Hematopoietic multipotent progenitor cell treated with erythropoietin and hydrocortisone succinate and interleukin-3 and kit ligand, for 4 days (in vitro differentiated cells): ENCODE measurements around the gene DMBT1.
"Not testable (repeated sequence)": the region's sequence is repeated elsewhere in the genome, so short reads cannot be mapped to it uniquely, and the experiment has no call there.

ENCODE experiments used
- DNase-seq: peaks from one replicate; pipeline ENCODE4 v3.0.0-alpha.2; 2015

Gene DMBT1

DNA sequence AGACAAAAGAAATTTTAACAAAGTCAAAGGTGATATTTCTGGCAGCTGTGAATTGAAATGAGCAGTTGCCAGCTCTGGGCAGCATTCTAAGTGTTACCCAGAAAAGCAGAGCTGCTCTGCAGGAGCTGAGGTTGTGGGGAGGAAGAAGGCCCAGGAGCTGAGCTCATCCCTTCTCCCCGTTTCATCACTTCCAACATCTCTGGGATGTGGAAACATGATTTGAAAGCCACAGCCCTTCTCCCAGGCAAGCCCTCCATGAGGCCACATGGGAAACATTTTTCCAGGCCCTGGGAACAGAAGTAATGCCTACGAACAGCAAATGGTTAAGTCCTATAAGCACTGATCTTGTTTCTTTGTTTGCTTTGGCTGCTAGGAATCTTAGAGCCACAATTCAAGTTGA, 10.9 kb upstream of the DMBT1 start:
- no peak for DNase-seq

DNA sequence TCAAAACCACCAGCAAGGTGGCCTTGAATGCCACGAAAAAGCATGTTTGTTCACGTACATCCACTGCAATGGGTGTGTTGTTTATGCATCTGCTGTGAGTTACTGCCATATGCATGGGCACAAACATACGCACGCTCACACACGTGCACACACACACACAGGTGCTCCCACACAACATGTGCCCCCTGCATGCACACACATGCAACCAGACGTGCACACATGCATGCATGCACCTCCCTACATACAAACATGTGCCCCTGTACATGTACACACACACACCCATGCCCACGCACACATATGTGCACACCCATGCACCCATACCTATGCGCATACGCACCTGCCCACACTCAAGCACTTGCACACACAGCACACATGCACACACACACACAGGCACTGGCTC, 10.1 kb upstream of the DMBT1 start:
- DNase-seq: no peak

DNA sequence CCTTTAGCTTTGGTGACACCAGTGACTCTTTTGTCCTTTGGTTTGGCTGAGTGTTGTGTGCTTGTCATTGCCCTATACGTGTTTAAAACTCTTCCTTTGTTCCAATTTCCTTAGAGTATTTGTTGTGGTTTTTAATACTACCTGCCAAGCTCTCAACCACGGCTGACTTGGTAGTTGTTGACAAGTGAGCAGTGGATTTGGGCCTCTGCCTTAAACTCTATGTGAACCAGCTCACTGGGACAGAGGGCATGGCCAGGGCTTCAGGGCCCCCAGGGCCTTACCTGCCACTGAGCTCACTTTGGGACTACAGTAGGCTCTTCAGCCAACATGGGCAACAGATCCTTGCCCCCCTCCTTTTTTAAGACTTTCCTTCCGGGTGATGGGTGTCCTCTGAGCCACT, 9.6 kb upstream of the DMBT1 start:
- no peak for DNase-seq

DNA sequence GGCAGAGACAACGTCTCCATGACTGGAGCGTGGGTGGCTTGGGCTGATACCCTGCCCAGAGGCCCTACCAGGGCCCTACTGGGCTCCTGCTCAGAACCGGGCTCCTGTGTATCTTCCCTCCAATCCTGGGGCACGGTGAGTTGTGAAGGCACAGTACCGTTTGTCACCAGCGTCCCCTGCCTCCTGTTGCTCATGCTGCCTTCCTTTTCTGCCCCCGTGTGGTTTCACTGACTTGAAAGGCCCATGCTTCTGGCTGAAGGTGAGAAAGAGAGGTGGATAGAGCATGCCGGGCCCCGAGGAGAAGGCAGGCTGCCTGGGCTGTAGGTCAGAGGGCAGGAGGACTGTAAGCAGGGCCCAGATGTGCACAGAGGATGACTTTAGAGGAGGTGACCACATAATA, 9.1 kb upstream of the DMBT1 start:
- peak; percentile 31 for DNase-seq

DNA sequence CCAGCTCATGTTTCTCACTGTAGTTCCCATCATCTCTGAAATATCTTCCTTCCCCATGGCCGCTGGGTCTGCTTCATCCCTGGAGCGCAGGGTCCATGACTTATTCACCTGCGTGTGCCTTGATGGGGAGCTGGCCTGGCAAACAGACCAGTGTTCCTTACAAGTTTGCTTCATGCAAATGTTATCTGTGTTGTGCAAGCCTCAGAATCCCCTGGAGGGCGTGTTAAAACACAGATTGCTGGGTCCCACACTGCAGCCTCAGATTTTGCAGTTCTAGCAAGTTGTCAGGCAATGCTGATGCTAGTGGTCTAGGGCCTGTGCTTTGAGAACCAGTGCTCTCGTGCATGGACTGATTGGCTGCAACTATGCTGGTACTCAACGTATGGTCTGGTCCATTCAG, 7.2 kb upstream of the DMBT1 start:
- DNase-seq: no peak

DNA sequence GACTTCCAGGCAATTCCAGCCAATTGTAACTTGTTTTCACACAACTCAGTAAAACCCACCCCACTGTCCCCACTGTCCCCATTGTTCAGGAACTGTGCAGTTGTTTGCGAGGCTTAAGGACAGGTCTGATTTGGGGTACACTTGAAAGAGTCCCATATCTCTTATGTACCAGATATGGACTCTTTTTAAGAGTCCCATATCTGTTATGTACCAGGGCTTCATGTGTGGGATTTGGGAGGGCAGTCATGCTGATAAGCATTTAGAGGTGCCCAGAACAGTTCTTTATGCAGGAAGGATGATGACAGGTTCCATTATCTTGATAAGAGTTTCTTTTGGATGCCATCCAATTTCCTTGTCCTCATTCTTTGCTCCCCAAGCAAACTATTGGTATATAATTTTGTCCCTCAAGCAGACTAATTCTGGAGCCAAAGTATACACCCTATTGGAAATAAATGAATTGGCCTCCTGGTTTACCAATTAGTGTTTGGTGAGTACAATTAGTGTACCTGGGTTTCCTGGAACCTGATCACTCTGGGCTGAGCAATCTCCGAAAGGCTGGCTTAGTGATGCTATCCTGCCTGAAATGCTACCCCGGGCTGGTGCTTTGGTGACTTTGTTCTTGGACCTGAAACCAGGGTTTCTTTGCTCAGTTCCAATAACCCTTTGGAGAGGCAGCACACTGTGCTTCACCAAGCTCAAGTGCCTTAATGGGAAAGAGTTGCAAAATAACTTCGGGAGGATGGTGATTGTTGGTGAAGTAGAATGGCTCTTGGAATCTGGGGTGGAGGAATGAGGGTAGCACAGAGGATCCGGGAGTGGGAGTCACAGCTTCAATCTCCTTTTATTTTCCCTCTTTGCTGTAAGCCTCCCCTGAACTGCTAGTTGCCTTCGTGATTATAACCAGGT, 6.2 kb upstream of the DMBT1 start:
- peak; percentile 57 for DNase-seq

DNA sequence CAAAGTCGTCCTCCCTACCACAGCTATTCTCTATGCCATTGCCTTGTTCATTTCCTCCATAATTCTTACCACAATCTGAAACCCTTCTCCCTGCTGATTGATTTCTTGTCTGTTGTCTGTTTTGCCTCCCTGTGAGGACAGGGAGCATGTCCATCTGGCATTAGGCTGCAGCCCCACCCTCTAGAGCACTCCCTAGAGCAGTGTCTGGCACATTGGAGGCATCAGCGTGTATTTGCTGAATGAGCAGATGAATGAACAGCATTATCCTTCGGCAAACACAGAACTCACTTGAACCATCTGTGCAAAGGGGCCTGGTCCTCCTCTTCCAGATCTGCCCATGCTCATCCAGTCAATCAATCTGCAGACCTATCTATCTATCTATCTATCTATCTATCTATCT, 5.1 kb upstream of the DMBT1 start:
- no peak for DNase-seq

DNA sequence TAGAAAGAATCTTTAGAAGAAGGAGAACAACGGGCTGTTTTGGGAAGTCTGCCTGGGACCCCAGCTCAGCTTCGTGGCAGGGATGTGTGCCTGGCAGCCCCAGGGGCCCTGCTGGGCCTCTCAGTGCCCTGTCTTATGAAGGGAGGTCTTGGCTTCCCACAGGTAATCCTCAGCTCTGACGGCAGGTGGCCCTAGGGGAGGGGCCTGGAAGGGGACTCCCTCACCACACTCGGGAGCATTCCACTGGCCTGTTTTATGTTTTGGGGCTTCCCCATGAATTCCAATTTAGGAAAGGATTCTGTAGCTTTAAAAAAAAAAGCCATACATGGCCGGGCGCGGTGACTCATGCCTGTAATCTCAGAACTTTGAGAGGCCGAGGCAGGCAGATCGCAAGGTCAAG, 3.0 kb upstream of the DMBT1 start:
- DNase-seq: no peak

DNA sequence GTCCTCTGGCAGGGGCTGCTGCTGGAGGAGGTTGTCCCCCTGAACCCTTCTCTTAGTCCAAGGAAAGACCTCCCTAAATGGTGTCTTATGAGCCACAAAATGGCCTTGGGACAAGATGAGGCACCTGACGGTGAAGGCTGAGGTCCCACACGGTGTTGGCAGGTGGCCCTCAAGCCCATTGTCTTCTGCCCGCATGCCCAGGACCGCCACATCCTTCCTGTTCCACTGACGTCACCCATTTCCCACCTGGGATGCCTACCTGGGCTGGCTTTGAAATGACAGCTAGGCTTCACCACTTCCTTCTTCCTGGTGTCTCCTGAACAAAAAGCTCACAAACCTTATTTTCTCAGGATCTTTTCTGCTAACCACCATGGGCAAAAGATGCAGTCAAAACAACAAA, 2.1 kb upstream of the DMBT1 start:
- DNase-seq: no peak

DNA sequence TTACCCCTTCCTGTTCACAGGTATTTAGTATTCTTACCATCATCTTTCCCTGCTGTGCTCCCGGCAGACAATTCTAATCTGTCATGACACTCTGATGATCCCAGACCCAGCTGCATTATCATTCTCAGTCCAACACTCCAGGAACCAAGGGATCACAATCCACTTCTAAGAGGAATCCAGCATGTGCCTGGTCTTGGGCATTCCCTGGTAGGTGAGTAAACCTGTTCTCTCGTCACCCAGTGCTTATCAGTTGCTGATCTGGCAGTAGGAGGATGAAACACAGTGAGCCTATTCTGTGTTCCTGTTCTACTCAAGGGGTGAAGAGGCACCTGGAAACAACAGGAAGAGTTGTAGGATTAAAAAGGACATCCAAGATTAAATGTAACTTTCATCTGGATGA, 1.3 kb upstream of the DMBT1 start:
- DNase-seq: no peak

DNA sequence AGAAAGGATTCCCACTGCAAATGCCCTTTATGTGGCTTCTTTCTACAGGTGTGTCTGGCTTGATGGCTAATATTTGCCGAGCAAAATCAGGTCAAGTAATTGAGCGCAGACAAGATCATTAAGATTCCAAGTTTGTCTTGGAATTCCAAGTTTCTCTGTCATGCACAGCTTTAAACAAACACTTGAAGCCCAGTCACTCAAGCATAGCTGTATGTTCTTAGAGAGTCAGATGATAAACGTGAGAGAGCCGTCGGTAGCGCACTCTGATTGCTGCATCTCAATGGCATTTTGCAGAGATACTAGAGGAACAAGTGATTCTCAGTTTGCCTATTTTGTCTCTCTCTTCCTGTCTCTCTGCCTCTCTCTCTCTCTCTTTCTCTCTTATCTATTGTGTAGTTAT, 658 bp downstream of the DMBT1 start:
- no peak for DNase-seq

DNA sequence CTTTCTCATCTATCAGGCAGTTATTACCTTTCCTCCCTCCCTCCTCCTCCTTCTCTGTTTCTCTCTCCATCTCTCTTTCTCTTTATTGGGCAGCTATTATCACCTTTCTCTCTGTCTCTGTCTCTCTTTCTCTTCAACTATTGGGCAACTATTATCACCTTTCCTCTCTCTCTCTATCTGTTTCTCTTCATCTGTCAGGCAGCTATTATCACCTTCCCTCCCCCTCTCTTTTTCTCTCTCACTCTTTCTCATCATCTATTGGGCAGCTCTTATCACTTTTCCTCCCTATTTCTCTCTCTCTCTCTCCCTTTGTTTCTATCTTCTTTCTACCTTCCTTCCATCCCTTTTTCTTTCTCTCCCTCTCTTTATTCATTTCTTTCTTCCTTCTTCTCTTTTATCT, 1.2 kb downstream of the DMBT1 start:
- DNase-seq: no peak

DNA sequence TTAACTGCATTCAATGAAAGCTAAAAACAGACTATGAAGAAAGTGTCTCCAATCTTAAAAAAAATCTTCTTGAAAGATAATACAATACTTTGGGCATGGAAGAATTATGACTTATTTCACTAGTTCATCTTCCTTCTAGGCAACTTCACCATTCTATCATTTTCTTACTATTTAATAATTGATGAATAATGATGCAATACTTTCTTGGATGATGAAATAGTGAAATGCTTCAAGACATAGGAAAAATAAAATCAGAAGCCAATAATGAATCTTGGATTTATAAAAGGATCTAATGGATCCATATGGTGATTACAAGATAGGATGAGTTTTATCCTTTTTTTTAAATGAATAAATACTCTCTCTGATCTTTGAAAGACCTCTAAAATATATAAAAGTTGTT, 4.4 kb downstream of the DMBT1 start:
- no peak for DNase-seq

DNA sequence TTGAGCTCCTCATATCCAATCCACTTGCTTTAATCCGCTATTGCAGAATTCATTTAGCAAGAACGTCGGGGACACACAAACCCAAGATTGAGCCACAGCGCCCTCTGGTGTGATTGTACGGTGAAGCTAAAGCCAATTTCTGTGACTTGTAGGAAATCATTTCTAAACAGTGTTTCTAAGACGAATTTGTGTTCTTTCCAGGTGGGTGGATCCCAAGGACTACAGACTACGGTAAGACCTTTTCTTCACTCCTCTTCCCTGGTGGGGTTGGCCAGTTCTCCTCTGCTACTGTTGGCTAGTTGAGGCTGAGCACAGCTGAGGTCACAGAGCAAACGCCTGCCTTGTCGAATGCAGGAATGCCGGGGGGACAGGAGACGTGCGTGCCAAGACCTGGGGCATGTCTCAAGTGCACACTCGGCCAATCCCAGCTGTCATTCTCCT, 5.2 kb downstream of the DMBT1 start:
- peak; percentile 86 for DNase-seq

DNA sequence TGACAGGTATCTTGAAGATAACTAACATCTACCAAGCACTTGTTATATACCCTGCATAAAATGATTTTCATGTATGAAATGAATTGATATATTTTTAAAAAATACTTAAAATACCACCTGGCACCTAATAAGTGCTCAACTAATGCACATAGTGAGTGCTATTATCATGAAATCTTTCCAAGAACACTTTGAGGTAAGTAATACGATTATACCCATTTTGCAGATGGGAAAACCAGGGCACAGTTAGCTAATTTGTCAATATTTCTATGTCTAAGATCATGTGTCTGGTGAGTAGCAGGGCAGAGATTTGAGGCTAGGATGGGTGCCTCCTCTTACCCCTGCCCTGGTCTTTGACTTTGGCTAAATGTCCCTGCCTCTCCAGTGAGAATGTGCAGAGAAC, 6.1 kb downstream of the DMBT1 start:
- no peak for DNase-seq

DNA sequence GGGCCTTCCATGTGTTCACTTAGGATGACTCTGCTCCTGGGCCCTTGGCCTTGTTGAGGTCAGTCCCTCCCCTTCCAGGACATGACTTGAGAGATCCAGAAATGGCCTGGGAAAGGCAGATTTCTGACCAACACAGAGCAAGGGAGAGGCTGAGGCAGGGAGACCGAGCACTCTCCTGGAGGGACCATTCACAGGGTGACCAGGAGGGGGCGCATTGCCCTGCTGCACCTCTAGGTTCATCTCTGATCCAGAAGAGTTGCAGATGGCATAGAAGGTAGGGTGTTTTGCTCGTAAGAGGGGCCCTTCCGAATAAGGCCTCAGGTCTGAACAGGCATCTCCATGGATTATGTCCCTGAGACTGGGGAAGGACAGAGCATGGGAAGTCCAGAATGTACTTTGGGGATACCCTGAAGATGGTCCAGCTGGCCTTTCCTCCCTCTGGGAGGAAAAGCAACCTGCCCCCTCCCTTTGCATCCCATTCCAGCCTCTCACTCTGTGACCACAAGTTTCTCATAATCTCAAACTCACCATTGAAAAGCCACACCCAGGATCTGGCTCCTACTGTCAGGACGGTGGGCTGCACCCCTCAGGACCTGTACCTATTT, 6.6 kb downstream of the DMBT1 start:
- peak; percentile 54 for DNase-seq

DNA sequence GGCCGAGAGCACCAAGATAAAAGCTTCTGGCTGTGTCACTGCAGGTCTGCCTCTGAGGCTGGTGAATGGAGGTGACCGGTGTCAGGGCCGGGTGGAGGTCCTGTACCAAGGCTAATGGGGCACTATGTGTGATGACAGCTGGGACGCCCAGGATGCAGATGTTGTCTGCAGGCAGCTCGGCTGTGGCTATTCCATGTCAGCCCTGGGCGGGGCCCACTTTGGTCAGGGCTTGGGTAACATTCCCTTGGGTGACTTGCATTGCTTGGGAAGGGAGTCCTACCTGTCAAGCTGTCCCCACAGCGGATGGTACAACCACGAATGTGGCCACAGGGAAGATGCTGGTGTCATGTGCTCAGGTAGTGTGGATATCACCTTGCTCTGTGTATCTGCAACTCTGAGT, 8.0 kb downstream of the DMBT1 start:
- DNase-seq: no peak

DNA sequence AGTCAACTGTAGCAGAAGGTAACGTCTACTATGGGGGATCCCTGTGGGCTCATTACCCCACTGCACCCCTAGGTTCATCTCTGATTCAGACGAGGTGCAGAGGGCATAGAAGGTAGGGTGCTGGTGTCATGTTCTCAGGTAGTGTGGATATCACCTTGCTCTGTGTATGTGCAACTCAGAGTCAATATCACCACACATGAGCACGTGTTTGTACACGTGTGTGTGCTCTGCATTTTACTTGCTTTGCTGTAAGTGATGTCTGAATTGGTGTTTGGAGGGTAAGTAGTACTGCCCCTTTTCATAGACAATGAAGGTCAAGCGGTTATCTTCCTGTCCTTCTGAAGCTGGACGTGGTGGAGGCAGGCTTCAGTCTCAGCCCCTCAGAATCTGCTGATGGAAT, 10.4 kb downstream of the DMBT1 start:
- DNase-seq: no peak

DNA sequence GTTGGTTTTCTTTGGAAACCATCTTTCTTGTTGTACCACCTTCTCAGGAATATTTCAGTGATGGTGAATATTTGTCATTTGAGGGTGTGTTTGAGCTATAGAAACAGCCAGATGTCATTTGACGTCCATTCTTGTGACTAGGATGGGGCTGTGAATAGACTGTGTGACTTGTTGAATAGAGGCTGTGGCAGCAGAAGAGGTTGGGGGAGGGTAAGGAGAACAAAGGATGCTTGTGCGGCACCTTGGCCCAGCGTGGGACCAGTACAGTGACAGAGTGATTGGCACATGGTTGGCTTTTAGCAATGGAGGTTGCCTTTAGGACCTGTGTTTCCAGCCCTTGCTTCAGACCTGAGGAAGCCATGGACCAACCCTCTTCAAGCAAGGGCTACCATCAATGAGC, 11.3 kb downstream of the DMBT1 start:
- DNase-seq: no peak

DNA sequence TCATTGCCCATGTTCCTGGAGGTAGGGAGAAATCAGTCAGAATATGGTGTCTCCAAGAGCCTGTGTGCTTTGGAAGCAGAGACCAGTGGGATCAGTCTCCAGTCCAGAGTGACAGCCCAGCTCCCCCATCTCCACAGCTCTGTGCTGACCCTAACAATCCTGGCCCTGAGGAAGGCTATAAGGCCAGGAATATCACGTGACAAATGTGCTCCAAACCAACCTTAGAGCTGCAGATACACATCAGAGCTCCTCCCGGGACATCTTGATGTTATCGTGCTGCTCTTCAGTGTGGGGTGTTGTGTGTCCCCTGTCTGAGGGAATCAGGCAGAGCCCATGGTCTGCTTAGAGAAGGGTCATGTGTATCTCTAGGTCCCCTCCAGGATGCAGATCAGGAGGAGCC, 15.2 kb downstream of the DMBT1 start:
- DNase-seq: no peak

DNA sequence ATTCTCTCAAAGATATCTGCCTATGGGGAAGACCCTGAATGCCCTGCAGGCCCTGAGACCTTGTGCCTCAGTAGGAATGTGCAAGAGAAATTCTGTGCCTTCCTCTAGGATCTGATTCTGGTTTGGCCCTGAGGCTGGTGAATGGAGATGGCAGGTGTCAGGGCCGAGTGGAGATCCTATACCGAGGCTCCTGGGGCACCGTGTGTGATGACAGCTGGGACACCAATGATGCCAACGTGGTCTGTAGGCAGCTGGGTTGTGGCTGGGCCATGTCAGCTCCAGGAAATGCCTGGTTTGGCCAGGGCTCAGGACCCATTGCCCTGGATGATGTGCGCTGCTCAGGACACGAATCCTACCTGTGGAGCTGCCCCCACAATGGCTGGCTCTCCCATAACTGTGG, 15.7 kb downstream of the DMBT1 start:
- no peak for DNase-seq

DNA sequence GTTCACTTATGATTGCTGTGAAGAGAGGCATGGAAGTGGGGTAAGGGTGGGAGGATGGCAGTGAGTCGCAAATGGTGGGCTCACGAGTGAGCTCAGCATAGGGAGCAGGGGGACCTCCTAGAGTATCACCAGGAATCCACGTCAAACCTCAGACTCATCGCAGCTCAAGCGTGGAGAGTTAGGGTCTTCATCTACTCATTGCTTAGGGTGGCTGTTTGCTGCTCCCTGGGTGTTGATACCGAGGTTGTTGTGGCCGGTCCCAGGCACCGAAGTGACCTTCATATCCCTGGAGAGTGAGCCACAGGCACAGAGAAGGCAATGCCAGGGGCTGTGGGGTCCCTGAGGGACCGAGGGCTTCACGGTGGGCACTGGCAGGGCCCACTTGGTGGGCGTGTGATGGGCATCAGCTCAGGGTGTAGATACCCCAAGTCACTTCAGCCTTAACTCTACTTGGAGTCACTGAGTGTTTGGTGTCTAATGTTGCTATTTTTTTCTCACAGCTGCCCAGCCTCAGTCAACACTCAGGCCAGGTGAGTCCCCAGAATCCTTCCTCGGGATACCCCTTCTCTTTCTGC, 16.8 kb downstream of the DMBT1 start:
- no peak for DNase-seq

DNA sequence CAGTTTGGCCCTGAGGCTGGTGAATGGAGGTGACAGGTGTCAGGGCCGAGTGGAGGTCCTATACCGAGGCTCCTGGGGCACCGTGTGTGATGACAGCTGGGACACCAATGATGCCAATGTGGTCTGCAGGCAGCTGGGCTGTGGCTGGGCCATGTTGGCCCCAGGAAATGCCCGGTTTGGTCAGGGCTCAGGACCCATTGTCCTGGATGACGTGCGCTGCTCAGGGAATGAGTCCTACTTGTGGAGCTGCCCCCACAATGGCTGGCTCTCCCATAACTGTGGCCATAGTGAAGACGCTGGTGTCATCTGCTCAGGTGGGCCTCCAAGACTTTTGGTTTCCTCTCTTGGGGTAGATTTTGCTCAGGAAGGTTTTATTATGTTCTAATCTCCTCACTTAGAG, 25.5 kb downstream of the DMBT1 start:
- not testable (repeated sequence) for DNase-seq

DNA sequence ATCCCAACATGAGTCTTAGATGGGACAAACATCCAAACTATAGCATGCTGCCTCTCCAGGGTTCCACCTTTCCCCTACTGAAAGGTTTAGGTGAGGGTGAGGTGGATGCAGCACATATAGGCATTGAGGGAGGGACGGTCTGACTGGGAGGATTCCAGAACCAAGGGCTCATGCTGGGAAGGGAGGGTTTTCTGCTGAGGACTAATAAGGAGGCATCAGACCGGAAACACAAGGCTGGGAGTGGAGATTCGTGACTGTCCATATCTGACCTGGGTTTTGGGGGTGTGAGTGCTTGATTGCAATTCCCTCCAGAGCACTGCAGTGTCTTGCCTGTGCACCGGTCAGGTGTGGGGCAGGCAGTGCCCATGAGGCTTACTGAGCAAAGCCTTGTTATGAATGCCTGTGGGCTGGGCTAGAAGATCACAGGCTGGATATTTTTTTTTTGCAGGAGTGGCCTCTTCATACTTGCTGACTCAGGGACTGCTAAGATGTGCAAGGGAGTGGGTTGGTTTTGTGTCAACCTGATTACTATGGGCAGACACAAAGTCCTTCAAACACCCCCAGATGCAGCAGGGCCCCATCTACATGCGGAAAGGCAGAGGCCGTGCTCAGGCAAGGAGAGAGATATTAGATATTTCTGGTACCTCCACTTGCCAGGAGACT, 26.7 kb downstream of the DMBT1 start:
- no peak for DNase-seq
